ENCODE measurements around the gene BTBD6. TPM values are rescaled to one million over a fixed set of nuclear protein-coding genes. Genes with fewer than 3 reads are reported as not detected.

The BTBD6 gene
- total RNA-seq, 1 experiment from 2014 or later, result 9.3 TPM

- DNase-seq (ENCODE audit: low read depth), result no peak
These were observed 37.1 kb upstream of the BTBD6 start for GRCh38 chr14:105211086-105211757.

- no peak for DNase-seq (ENCODE audit: low read depth)
These were observed 36.6 kb upstream of the BTBD6 start for GRCh38 chr14:105211758-105212089.

GRCh38 chr14:105212541-105213300, 35.6 kb upstream of the BTBD6 start:
- DNase-seq (ENCODE audit: low read depth), result no peak

- no peak for DNase-seq (ENCODE audit: low read depth)
These were observed 35.0 kb upstream of the BTBD6 start for GRCh38 chr14:105213361-105213760.

- no peak for DNase-seq (ENCODE audit: low read depth)
These were observed 33.9 kb upstream of the BTBD6 start for GRCh38 chr14:105214324-105214915.

GRCh38 chr14:105215602-105216001, 32.7 kb upstream of the BTBD6 start:
- no peak for DNase-seq (ENCODE audit: low read depth)

- no peak for DNase-seq (ENCODE audit: low read depth)
These were observed 31.7 kb upstream of the BTBD6 start for GRCh38 chr14:105216490-105217247.

- no peak for DNase-seq (ENCODE audit: low read depth)
These were observed 30.6 kb upstream of the BTBD6 start for GRCh38 chr14:105217774-105218173.

- DNase-seq (ENCODE audit: low read depth), result no peak
These were observed 29.7 kb upstream of the BTBD6 start for GRCh38 chr14:105218611-105219010.

- no peak for DNase-seq (ENCODE audit: low read depth)
These were observed 29.2 kb upstream of the BTBD6 start for GRCh38 chr14:105219043-105219612.

- no peak for DNase-seq (ENCODE audit: low read depth)
These were observed 28.6 kb upstream of the BTBD6 start for GRCh38 chr14:105219753-105220152.

- no peak for DNase-seq (ENCODE audit: low read depth)
These were observed 27.4 kb upstream of the BTBD6 start for GRCh38 chr14:105220699-105221597.

- DNase-seq (ENCODE audit: low read depth), result no peak
These were observed 26.6 kb upstream of the BTBD6 start for GRCh38 chr14:105221598-105222178.

- no peak for DNase-seq (ENCODE audit: low read depth)
These were observed 25.1 kb upstream of the BTBD6 start for GRCh38 chr14:105223260-105223659.

- no peak for DNase-seq (ENCODE audit: low read depth)
These were observed 24.4 kb upstream of the BTBD6 start for GRCh38 chr14:105223770-105224544.

GRCh38 chr14:105224845-105225570, 23.3 kb upstream of the BTBD6 start:
- DNase-seq (ENCODE audit: low read depth), result no peak

GRCh38 chr14:105226198-105226597, 22.1 kb upstream of the BTBD6 start:
- DNase-seq (ENCODE audit: low read depth), result no peak

GRCh38 chr14:105227346-105227745, 21.0 kb upstream of the BTBD6 start:
- DNase-seq (ENCODE audit: low read depth), result no peak

GRCh38 chr14:105228562-105228961, 19.8 kb upstream of the BTBD6 start:
- DNase-seq (ENCODE audit: low read depth), result no peak
